ENCODE data around the gene ARL8B. TPM values are rescaled to one million over a fixed set of nuclear protein-coding genes. Genes with fewer than 3 reads are reported as not detected.
"Not testable (repeated sequence)": the region's sequence is repeated elsewhere in the genome, so short reads cannot be mapped to it uniquely, and the experiment has no call there.

ARL8B gene
- total RNA-seq, 1 donor from 2014 or later: 52.0 TPM

DNA sequence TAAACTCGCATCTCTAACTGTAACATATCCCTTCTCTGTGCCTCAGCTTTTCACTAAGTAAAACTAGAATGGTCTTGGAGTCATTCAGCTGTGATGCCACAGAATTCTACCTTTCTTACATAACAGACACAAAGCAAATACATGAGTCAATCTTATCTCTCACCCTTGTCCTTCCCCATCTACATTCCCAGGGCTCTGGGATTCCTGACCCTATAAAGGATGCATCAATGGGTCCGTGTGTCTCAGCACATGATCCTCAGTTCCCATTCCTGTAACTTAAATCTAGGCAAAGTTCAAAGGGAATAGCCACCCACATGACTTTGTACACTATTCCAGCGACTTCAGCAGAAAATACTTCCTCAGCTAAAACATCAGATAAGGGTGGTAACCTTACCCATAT is 11.8 kb upstream of the ARL8B start:
- no peak for DNase-seq (ENCODE audit: low read depth in 2 of 2)

DNA sequence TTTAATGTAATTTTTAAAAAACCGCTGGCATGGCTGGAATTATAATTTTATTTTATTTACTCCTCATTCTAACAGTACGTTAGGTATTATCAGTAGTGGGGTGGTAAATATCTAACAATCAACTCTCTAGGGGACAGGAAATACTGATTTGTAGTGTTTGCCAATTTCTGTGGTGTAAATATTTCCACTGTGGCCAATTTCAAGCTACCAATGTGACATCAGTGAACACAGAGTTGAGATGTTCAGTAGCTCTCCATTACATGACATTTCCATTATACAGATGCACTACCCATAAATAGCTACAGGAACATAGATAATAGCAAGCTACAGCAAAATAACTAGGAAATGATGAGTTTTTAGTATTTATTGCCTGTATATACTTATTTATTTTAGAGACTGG is 10.0 kb upstream of the ARL8B start:
- peak in 1 of 2 donors; percentile 24 for DNase-seq (ENCODE audit: low read depth in 2 of 2)

- DNase-seq (ENCODE audit: low read depth in 2 of 2): not testable (repeated sequence)
These were observed 8.4 kb upstream of the ARL8B start for GRCh38 chr3:5113726-5114125.

DNA sequence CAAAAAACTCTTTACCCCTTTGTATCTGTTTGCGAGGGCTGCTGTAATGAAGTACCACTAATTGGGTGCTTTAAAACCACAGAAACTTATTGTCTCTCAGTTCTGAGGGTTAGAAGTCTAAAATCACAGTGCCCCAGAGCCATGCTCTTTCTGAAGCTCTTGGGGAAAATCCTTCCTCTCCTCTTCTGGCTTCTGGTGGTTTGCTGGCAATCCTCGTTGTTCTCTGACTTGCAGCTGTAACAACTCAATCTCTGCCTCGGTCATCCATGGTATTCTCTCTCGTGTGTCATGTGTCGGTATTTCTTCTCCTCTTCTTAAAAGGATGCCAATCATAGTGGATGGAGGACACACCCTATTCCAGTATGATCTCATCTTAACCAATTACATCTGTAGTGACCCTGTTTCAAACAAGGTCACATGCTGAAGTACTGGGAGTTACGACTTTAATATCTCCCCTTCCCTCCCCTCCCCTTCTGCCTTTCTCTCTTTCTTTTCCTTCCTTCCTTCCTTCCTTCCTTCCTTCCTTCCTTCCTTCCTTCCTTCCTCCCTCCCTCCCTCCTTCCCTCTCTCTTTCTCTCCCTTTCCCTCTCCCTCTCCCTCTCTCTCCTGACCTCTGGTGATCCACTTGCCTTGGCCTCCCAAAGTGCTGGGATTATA is 6.5 kb upstream of the ARL8B start:
- no peak for DNase-seq (ENCODE audit: low read depth in 2 of 2)

DNA sequence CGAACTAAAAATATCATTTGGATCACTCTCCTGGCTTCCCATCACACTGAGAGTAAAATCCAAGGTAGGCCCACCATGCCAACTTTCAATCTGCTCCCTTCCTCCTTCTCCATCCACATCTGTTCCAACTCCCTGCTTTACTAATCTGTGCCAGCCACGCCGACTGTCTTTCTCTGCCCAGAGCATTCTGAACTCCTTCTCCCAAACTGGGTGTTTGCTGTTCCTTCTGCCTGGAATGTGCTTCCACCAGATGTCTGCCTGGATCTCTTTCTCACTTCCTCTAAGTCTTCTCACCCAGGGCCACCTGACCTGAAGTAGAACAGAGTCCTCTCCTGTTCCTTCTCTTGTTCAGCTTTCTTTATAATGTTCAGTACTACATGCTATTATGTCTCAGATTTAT is 5.6 kb upstream of the ARL8B start:
- DNase-seq (ENCODE audit: low read depth in 2 of 2): no peak

- DNase-seq (ENCODE audit: low read depth in 2 of 2): no peak
These were observed 1.6 kb upstream of the ARL8B start for GRCh38 chr3:5120446-5120845.

GRCh38 chr3:5122741-5123706 is 932 bp downstream of the ARL8B start:
- DNase-seq (ENCODE audit: low read depth in 2 of 2): peak; percentile 59 to 79

GRCh38 chr3:5123937-5124336 is 1.8 kb downstream of the ARL8B start:
- no peak for DNase-seq (ENCODE audit: low read depth in 2 of 2)

DNA sequence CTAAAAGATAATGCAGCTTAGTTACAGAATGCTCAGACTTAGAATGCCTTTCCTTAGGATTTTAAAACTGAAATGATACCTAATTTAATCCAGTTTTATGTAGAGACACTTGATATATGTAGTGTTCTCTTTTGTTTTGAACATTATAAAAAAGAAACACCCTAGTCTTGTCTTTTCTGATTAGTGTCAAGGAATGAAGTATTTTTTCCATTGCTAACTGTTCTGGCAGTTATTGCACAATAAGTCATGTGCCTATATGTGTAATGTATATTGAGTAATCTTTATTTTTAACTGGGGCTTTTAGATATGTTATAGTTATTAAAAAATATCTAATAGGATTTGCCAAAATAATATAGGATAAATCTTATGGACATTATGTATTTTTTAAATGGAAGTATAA is 4.5 kb downstream of the ARL8B start:
- DNase-seq (ENCODE audit: low read depth in 2 of 2): peak in 1 of 2 donors; percentile 43

DNA sequence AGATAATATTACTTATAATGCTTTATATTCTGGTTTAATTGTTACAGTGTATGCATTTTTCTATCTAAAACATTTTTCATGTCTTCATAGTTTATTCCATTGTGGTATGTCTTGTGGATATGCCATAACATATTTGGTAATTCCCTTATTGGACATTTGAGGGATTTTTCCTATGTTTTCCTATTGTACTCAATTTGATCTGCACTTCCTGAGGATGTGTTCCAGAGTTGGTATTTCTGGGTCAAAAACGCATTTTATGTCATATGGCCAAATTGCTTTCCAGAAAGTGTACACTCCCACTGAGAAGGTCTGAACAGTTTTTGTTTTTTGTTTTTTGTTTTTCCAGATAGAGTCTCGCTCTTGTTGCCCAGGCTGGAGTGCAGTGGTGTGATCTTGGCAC is 6.8 kb downstream of the ARL8B start:
- peak; percentile 35 to 70 for DNase-seq (ENCODE audit: low read depth in 2 of 2)

DNA sequence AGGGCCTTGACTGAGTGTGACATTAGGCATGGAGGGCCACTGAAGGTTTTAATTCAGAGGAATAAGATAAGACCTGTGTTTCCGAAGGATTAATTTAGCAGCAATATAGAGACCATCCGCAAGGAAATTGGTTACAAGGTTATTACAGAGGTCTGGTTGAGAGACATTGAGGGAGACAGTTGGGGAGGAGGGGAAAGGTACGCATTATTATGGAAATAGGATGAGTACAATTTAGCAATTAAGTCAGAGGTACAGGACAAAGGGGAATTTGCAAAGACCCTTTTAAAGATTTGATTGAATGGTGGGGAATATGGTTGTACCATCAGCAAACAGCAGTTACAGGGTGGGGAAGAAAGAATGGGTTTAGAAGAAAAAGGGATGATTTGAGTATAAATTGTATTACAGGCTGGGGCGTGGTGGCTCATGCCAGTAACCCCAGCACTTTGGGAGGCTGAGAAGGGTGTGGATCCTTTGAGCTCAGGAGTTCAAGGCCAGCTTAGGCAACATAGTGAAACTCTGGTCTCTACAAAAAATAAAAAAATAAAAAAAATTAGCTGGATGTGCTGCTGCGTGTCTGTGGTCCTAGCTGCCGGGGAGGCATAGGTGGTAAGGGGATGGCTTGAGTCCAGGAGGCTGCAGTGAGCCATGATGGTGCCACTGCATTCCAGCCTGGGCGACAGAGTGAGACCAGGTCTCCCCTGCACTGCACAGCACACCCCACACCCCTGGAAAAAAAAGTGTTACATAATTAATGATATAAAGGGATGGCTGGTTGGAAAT is 11.3 kb downstream of the ARL8B start:
- DNase-seq (ENCODE audit: low read depth in 2 of 2): no peak

GRCh38 chr3:5134019-5134391 is 11.9 kb downstream of the ARL8B start:
- DNase-seq (ENCODE audit: low read depth in 2 of 2): no peak

- DNase-seq (ENCODE audit: low read depth in 2 of 2): no peak
These were observed 12.4 kb downstream of the ARL8B start for GRCh38 chr3:5134499-5134898.

DNA sequence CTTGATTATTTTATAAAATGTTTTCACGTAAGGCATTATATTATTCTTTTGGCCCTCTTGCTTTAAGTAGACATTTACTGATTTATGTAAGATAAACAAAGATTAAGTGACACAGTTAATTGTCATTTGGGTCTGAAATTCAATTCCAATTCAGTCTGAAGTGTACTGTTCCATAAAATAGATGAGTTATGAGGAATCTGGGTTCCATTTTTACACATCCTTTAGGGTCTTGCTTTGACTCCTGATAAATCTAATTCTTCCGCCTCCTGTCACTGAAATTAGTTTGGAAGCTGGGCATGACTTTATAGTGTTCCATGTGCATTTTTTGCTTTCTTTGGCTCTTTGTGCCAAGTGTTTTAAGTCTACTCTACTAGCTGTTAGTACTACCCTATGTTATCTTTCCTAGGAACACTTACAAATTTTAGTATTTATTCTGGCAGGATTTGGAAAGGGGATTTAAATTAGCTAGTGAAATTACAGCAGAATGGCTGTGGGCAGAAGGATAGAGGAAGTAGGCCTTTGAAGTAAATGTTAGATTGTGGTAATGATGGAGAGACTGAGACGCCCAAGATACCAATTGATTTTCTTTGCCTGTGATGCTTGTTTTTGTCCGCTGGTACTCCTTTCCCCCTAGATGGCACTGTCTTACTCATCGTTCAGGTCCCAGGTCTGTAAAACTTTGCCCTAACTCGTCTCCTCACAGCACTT is 14.3 kb downstream of the ARL8B start:
- DNase-seq (ENCODE audit: low read depth in 2 of 2): peak; percentile 35 to 53

- no peak for DNase-seq (ENCODE audit: low read depth in 2 of 2)
These were observed 14.9 kb downstream of the ARL8B start for GRCh38 chr3:5136919-5137429.

DNA sequence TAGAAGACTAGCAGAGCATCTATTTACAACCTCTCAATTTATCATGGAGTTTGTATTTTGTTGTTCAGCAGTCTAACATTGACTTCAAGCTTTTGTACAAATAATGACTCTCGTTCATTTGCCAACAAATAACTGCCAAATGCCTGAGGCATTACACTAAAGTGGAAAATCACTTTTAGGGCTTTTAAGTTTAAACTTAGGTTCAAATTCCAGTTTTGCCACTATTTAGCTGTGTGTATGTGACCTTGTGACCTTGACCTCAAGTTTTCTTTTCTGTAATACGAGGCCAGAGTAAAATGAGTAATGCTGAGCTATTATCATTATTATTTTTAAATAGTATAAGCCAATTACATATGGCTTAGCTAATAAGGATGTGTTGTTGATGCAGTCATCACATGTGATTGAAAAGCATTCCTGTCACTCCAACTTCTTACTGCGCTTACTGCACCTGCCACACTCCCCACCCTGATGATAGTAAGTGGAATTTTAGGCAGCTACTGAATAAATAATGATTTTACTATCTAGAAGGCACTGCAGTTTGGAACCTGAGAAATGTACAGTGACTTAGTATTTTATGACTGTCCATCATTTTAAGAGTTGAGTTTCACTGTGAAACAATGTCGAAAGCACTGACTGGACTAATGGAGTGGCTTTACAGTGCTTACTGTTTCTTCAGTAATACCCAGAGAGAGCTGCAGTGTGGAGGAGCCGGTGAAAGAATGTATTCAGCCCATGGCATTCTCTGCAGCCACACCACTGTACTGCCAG is 16.3 kb downstream of the ARL8B start:
- peak in 1 of 2 donors; percentile 11 for DNase-seq (ENCODE audit: low read depth in 2 of 2)

- no peak for DNase-seq (ENCODE audit: low read depth in 2 of 2)
These were observed 18.1 kb downstream of the ARL8B start for GRCh38 chr3:5140230-5140621.

- no peak for DNase-seq (ENCODE audit: low read depth in 2 of 2)
These were observed 18.7 kb downstream of the ARL8B start for GRCh38 chr3:5140839-5141238.

GRCh38 chr3:5141760-5142159 is 19.7 kb downstream of the ARL8B start:
- no peak for DNase-seq (ENCODE audit: low read depth in 2 of 2)

- no peak for DNase-seq (ENCODE audit: low read depth in 2 of 2)
These were observed 21.4 kb downstream of the ARL8B start for GRCh38 chr3:5143464-5143863.
